Vagina (tissue), 2 donors: ENCODE results near the gene TMEM167B.

Experiments used
- POLR2A ChIP-seq, 2 donors: fragments of 450-650 bp; IDR thresholded peaks; one replicate each; pipeline ENCODE4 v1.6.1; 2017; ENCODE audit warnings: antibody characterized with exemption in 2 of 2, mild to moderate bottlenecking in 2 of 2, moderate library complexity in 2 of 2
- POLR2AphosphoS5 ChIP-seq, 2 donors: sonication (generic); formaldehyde crosslinking; IDR thresholded peaks; one replicate each; pipeline ENCODE4 v1.9.0; 2017; ENCODE audit warnings: antibody characterized with exemption in 2 of 2, mild to moderate bottlenecking in 2 of 2, low read depth in 1 of 2; ENCODE audit not compliant: insufficient read depth in 1 of 2
- TF ChIP-seq, protein P1 (sequence below), 3 experiments: fragments of 450-650 bp in 2 of 3; fragments of 200-600 bp in 1 of 3; sonication (generic) in 1 of 3; IDR thresholded peaks; one replicate each; pipeline ENCODE4 v1.5.1; 2017 to 2019; ENCODE audit warnings: antibody characterized with exemption in 3 of 3, mild to moderate bottlenecking in 2 of 3, moderate library complexity in 2 of 3

DNA sequence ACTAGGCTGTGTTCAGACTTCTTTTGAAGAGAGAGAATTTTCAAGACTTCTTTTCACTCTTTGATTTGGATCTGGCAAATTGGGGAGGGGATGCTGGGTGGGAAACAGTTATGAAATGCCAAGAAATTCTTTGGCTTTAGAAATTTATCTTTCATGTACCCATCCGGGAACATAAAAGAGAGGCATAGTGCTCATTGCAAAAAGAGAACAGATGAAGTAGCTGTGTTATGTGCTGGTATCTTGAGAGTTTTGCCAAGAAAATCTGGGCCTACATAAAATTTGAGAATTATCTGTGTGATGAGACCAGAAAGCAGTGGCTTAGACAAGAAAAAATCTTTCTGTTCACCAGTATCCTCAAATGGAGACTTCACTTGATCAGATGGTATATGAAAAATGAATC is 4.3 kb downstream of the TMEM167B start:
- TF ChIP-seq, protein P1, sequence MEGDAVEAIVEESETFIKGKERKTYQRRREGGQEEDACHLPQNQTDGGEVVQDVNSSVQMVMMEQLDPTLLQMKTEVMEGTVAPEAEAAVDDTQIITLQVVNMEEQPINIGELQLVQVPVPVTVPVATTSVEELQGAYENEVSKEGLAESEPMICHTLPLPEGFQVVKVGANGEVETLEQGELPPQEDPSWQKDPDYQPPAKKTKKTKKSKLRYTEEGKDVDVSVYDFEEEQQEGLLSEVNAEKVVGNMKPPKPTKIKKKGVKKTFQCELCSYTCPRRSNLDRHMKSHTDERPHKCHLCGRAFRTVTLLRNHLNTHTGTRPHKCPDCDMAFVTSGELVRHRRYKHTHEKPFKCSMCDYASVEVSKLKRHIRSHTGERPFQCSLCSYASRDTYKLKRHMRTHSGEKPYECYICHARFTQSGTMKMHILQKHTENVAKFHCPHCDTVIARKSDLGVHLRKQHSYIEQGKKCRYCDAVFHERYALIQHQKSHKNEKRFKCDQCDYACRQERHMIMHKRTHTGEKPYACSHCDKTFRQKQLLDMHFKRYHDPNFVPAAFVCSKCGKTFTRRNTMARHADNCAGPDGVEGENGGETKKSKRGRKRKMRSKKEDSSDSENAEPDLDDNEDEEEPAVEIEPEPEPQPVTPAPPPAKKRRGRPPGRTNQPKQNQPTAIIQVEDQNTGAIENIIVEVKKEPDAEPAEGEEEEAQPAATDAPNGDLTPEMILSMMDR (IDR thresholded peaks at IDR 0.05), result no peak
- no peak for TF ChIP-seq POLR2A (IDR thresholded peaks at IDR 0.05)
- TF ChIP-seq POLR2AphosphoS5 (IDR thresholded peaks at IDR 0.05; ENCODE audit: insufficient read depth in 1 of 2, low read depth in 1 of 2), result no peak
